Epithelial cell of proximal tubule (primary cell): ENCODE data around the gene SNRNP70. TPM values are rescaled to one million over a fixed set of nuclear protein-coding genes. Genes with fewer than 3 reads are reported as not detected.

Experiments used
- DNase-seq: peaks from one replicate; pipeline ENCODE4 v3.0.0-alpha.2; 2011; ENCODE audit warnings: low read depth
- H3K4me3 ChIP-seq: 2 replicates; pipeline ENCODE4 v1.5.1; 2011; ENCODE audit warnings: low read depth, mild to moderate bottlenecking, low read length
- total RNA-seq: library from RNA; depleted of rRNA; stranded (reverse); fragments of >200 nt; gene quantifications from 2 replicates; pipeline ENCODE4 v1.2.3, GENCODE V29; 2015
- TF ChIP-seq, protein P1 (sequence below): conservative IDR thresholded peaks from 2 replicates; pipeline ENCODE4 v1.5.1; 2012; ENCODE audit warnings: low read depth, mild to moderate bottlenecking, low read length

Gene SNRNP70
- total RNA-seq, 1 donor from 2014 or later: 165 TPM

DNA sequence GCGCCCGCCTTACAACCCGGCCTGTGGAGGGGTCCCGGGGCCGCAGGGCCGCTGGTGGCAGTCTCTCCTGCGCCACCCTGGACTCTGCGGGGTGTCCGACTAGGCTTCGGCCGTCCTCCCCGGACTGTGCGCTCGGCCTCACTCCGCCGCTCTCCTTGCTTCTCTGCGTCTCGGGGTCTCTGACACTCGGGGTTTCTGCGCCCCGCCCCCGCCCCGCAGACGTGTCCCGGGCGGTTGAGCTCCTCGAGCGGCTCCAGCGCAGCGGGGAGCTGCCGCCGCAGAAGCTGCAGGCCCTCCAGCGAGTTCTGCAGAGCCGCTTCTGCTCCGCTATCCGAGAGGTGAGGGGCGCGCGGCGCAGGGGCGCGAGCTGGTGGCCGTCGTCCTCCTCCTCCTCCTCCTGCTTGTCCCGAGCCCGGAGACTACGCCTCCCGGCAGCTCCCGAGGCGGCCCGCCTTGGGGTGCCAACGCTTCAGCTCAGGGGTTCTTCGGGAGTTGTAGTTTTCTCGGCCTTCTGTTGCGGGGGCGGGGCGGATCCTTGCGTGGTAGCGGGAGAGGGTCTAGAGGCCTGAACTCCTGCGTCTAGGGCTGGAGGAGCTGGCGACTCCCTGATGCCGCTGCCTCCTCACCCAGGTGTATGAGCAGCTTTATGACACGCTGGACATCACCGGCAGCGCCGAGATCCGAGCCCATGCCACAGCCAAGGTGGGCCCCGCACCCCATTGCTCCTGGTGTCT, 29.5 kb downstream of the SNRNP70 start:
- no peak for DNase-seq
- H3K4me3 ChIP-seq: peak overlapping the region; percentile 76
- TF ChIP-seq, protein P1, sequence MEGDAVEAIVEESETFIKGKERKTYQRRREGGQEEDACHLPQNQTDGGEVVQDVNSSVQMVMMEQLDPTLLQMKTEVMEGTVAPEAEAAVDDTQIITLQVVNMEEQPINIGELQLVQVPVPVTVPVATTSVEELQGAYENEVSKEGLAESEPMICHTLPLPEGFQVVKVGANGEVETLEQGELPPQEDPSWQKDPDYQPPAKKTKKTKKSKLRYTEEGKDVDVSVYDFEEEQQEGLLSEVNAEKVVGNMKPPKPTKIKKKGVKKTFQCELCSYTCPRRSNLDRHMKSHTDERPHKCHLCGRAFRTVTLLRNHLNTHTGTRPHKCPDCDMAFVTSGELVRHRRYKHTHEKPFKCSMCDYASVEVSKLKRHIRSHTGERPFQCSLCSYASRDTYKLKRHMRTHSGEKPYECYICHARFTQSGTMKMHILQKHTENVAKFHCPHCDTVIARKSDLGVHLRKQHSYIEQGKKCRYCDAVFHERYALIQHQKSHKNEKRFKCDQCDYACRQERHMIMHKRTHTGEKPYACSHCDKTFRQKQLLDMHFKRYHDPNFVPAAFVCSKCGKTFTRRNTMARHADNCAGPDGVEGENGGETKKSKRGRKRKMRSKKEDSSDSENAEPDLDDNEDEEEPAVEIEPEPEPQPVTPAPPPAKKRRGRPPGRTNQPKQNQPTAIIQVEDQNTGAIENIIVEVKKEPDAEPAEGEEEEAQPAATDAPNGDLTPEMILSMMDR: no peak

DNA sequence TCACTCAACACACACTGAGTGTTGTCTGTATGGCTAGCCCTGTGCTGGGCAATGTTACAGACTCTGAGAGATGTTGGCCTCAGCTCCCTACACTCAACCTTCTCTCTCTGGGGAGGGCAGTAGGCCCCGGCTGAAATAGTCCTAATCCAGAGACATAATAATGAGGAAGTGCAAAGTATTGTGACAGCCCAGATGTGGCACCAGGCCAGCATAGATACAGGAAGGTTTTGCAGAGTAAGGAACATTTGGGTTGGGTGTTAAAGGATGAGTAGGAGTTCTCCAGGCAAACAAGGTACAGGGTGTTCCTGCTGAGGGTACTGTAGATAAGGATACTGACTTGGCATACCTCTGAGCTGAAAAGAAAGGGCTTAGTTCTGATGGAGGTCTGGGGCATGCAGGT, 31.3 kb downstream of the SNRNP70 start:
- H3K4me3 ChIP-seq: no peak overlapping the region
- DNase-seq: no peak
- TF ChIP-seq, protein P1: no peak

DNA sequence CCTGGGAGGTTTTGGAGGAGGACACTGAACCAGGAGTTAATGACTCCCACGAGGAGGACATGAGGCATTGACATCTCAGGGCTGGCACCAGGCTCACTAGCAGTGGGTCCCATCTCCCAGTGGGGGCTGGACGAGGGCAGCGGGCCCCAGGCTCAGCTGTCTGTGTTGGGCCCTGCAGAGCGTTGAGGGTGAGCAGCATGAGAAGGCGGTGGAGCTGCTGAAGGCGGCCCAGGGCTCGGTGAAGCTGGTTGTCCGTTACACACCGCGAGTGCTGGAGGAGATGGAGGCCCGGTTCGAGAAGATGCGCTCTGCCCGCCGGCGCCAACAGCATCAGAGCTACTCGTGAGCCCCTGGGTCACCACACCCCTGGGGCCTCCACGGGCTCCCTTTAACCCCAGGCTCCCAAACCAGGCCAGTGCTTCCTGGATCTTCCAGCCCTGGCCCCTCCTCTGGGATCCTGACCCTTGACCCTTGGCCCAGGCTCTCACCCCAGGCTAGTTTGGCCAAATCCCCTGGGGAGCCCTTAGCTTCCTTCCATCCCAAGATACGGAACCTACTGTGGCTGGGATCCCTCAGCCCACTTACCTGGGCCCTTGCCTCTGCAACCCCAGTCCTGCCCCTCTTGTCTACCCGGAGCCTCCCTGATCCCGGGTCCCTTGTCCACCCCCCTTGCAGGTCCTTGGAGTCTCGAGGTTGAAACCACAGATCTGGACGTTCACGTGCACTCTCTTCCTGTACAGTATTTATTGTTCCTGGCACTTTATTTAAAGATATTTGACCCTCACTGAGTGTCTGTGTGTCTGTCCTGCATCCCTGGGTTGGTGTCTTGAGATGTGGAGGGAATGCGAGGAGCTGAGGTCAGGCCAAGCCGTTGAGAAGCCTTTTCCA, 32.7 kb downstream of the SNRNP70 start:
- peak overlapping the region; percentile 79 for H3K4me3 ChIP-seq
- TF ChIP-seq, protein P1: no peak
- no peak for DNase-seq

DNA sequence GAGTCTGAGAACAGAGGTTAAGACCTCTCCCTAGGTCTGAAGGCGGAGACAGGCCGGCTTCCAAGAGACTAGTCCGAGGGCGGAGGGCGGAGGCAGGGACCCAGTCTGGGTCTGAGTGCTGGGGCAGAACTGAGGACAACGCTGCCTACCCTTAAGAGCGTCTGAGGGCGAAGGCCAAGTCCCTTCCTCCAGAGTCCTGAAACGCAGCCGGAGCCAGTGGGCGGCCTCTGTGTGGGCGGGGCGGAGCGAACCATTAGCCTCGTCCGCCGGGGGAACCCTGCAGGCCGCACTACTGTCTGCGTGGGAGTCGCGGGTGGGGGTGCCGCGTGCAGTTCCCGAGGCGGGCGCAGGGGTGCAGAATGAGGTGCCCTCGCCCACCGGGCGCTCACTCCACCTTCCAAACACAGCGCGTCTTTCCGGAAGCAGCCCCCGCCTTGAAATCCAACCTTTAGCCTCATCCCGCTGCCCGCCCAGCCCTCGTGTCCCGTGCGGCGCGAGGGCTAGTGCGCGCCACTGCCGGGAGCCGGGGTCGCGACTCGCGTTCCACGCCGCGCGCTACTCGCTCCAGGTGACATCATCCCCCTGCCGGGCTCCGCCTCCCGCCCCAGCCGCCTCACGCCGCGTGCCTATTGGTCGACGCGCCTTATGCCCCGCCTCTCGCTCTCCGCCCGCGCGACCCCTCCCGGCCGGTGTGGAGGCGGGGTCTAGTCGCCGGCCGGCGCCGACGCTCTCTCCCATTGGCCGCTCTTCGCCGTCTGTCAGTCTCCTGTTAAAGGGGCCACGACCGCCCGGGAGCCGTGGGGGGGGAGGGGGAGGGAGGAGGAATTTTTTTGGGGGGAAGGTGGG, 33.5 kb downstream of the SNRNP70 start, which contains the start of gene C19orf73:
Gene C19orf73, minus strand, starts transcription at position 579 of the 846 bp plus-strand sequence. Its CDS starts 121 bp downstream, at position 458.
- DNase-seq: no peak
- TF ChIP-seq, protein P1: no peak
- H3K4me3 ChIP-seq: peak within 1 kb of the TSS; percentile 79

DNA sequence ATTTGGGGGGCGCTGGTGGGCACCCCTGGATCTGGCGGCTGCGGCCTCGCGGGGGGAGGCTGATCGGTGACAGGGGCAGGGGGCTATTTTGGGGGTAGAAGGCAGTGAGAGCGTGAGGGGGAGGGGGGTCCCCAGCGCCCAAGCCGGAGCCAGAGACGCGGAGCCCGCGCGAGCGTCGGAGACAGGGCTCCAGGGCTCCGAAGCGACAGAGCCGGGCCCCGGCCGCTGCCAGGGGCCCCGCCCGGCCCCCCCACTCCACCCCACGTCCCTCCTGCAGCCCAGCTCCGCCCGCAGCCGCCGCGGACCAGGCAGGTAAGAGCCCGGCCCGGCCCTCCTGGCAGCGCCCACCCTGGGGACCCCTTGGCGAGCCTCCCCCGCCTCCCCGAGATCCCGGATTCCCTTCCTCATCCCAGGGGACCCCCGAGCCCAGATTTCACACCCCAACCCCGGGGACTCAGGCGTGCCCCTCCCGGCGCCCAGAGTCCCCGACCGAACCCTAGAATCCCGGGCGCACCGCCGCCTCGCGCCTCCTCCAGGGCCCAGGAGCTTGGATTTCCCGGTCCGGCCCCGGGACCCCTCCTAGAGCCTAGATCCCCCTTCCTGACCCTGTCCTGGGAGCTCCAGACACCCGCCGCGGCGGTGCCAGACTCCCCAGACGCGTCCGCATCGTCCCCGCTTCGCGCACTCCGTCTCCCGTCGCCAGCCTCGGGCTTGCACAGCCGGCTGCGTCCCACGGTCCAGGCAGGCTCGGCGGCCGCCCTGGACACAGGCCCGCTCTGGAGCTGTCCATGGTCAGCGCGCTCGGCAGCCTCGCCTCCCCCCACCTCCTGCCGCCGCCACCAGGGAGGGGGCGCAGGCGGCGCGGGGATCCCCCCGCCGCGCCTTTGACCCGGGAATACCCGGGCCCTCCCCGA, 34.4 kb downstream of the SNRNP70 start, which contains the start of gene PPFIA3:
Gene PPFIA3, plus strand, starts transcription at position 134 of the 914 bp plus-strand sequence. CDS start 8,330 bp downstream, outside the sequence.
- H3K4me3 ChIP-seq: peak within 1 kb of the TSS; percentile 79
- DNase-seq: no peak
- TF ChIP-seq, protein P1: no peak
